ENCODE measurements around the gene CASQ1.

DNA sequence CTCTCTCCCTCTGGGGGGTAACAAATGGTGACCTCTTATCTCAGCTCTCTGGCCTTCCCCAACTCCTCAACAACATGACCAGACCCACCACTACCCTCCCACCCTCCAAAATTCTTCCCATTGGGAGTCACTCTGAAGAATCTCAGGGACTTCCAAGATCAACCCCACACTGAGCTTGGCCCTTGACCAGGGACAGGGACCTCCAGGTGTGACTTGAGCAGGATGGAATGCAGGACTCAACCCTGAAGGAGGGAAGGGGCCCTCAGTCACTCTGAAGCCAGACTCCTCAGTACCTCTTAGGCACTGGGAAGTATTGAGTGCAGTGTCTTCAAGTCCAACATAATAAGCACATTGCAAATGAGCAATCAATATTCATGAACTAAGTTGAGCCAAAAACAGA is 1.9 kb downstream of the CASQ1 start:
- no peak for TF ChIP-seq CTCF (IDR thresholded peaks at IDR 0.05; ENCODE audit: poor library complexity, severe bottlenecking)
- no peak for TF ChIP-seq RAD21 (conservative IDR thresholded peaks at IDR 0.05)
- no peak for TF ChIP-seq EP300 (conservative IDR thresholded peaks at IDR 0.05; ENCODE audit: poor library complexity, severe bottlenecking)
- TF ChIP-seq TAF1 (IDR thresholded peaks at IDR 0.05; ENCODE audit: low read depth), result no peak
- TF ChIP-seq MXI1 (conservative IDR thresholded peaks at IDR 0.05; ENCODE audit: poor library complexity, severe bottlenecking), result no peak
- no peak for TF ChIP-seq POLR2AphosphoS5 (IDR thresholded peaks at IDR 0.05)
